D721Med (cell line): Measurements from ENCODE around the gene ZSWIM9.

Experiments
- DNase-seq: peaks from one replicate; pipeline ENCODE4 v3.0.0; 2011; ENCODE audit warnings: low spot score; ENCODE audit not compliant: insufficient read length
- FAIRE-seq: peaks from 2 replicates; lab custom pipeline; 2011; peaks lifted over from hg19 to GRCh38; lab: Jason Lieb, UNC
- TF ChIP-seq, protein P1 (sequence below): IDR thresholded peaks from 2 replicates; pipeline ENCODE4 v1.5.1; 2012; ENCODE audit warnings: mild to moderate bottlenecking, control low read depth; ENCODE audit not compliant: insufficient read depth; ENCODE audit errors: missing control alignments

ZSWIM9 gene

DNA sequence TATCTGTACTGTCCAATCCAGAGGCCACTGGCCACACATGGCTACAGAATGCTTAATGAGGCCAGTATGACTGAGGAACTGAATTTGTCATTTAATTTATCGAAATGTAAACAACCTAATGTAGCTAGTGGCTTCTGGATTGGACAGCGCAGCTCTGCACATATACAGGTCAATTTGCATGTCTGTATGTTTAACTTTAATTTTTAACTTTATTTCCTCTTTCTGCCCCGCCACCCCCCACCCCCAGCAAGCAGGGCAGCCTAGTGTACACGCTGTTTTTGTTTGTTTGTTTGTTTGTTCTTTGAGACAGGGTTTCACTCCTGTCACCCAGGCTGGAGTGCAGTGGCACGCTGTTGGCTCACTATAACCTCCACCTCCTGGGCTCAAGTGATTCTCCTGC lies 15.5 kb downstream of the ZSWIM9 start:
- DNase-seq (no peak), FAIRE-seq (no peak)
- TF ChIP-seq, protein P1, sequence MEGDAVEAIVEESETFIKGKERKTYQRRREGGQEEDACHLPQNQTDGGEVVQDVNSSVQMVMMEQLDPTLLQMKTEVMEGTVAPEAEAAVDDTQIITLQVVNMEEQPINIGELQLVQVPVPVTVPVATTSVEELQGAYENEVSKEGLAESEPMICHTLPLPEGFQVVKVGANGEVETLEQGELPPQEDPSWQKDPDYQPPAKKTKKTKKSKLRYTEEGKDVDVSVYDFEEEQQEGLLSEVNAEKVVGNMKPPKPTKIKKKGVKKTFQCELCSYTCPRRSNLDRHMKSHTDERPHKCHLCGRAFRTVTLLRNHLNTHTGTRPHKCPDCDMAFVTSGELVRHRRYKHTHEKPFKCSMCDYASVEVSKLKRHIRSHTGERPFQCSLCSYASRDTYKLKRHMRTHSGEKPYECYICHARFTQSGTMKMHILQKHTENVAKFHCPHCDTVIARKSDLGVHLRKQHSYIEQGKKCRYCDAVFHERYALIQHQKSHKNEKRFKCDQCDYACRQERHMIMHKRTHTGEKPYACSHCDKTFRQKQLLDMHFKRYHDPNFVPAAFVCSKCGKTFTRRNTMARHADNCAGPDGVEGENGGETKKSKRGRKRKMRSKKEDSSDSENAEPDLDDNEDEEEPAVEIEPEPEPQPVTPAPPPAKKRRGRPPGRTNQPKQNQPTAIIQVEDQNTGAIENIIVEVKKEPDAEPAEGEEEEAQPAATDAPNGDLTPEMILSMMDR = no peak

DNA sequence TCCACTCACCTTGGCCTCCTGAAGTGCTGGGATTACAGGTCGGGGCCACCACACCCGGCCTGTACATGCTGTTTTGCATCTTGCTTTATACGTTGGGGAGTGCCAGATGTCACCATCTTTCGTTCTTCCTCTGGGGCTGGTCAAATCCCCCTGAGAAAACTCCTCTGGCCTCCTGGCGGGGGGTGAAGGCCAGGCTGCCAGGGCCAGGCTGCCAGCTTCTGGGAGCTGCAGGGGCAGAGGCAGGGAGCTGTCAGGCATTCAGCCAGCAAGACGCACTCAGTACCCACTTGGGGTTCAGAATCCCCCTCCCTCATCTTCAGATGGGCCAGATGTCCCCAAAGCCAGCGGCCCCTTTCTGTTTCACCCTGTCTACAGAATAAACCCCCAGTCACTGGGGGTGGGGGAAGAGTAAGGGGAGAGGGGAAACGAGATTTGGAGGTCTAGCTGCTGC lies 16.1 kb downstream of the ZSWIM9 start:
- TF ChIP-seq, protein P1 = no peak
- no peak for DNase-seq
- no peak for FAIRE-seq

DNA sequence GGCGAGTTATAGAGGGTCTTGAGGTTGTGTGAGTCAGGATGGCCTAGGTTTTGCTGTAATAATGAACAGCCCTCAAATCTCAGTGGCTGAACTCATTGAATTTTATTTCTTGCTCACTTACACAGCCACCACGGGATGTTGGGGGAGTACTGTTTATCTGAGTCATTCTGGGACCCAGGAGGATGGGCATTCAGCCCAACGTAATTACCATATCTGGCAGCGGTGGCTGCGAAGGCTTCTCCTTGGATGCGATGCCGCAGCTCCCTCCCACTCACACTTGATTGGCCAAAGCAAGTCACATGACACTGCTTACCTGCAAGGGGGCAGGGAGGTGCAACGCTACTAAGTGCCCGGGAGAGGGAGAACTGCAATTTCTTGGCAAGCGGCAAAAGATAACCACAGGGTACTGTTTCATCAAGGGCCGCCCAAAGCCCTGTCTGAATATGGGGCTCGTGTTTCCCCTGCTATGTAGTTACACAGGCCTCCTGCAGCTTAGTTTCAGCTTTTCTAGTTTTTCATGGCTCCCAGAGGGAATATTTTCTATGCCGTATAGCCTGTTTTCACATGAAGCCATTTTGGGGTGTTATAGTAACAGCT lies 19.9 kb downstream of the ZSWIM9 start:
- FAIRE-seq (no peak), DNase-seq (no peak)
- TF ChIP-seq, protein P1 = no peak

DNA sequence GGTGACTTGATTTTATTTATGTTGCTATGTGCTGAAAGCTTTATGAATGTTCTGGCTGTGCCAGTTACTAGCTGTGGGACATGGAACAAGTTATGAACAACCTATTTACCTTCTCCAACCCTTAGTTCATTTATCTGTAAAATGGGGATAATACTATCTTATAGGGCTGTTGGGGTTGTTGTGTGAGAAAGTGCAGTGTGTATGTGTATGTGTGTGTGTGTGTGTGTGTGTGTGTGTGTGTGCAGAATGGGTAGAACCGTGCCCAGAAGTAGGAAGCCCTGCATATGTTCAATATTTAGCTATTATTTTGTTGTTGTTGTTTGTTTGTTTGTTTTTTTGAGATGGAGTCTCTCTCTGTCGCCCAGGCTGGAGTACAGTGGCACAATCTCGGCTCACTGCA lies 20.4 kb downstream of the ZSWIM9 start:
- TF ChIP-seq, protein P1 = no peak
- FAIRE-seq = no peak
- no peak for DNase-seq

- FAIRE-seq (no peak), DNase-seq (no peak)
- TF ChIP-seq, protein P1 = no peak
Observed at GRCh38 chr19:48192750-48193149, 22.3 kb downstream of the ZSWIM9 start.

DNA sequence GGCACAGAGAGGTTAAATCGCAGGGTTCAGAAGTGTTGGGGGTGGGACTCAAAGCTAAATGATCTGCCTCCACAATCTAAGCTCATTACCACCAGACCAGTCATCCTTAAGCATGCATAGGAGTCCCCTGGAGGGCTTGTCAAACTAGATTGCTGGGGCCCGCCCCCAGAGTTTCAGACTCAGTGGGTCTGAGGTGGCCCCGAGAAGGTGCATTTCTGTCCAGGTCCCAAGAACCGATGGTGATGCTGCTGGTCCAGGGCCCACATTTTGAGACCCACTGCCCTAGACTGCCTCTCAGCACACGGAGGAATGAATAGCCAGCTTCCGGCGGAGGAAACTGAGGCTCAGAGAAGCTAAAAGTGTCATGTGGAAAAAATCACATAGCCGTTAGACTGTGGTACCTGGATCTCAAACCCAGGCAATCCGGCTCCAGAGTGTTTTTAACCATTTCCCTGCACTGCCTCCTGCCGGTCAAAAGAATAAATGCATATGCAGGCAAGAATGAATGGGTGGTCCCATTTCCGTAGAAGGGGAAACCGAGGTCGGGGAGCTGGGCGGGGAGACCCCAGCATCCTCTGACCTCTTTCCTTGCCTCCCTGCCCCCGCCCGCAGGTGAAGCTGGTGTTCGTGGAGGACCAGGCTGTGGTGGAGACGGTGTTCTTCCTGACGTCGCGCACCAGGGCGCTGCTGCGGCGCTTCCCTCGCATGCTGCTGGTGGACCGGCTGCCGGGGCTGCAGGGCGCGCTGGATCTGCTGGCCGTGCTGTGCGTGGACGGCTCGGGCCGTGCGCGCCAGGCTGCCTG lies 23.8 kb downstream of the ZSWIM9 start:
- TF ChIP-seq, protein P1 = peak; percentile 53
- DNase-seq (no peak), FAIRE-seq (no peak)
